Measurements from ENCODE around the gene KCNC1. TPM values are rescaled to one million over a fixed set of nuclear protein-coding genes. Genes with fewer than 3 reads are reported as not detected.

The KCNC1 gene
- total RNA-seq, 1 experiment from 2014 or later = 0.04 TPM

DNA sequence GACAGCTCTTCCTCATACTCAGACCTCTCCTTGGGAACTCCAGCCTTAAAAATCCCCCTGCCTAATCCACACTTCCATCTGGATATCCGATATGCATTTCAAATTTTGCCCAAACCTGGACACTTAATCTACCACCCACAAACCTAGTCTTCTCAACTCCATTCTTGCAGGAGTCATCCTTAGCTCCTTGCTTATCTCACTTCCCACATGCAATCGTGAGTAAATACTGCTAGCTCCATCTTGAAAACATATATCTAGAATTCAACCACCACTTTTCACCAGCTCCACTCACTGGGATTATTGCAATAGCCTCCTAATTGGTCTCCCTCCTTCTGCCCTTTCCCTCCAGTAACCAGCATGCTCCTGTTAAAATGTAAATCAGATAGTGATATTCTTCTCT is 17.8 kb upstream of the KCNC1 start:
- Histone ChIP-seq H4K20me1 (ENCODE audit: control insufficient read depth, insufficient read depth, insufficient read length) (no peaks in the 10 kb centered on the region), H2BK20ac (ENCODE audit: low read depth, low read length, poor library complexity, severe bottlenecking) (no peak overlapping the region), H2BK5ac (ENCODE audit: insufficient read length, low read length) (no peak overlapping the region), H2AFZ (ENCODE audit: low read length) (no peak overlapping the region), H4K8ac (replicated peaks; ENCODE audit: insufficient read length, low read depth, low read length) (no peak overlapping the region), H3K4me1 (ENCODE audit: insufficient read depth, low read length) (no peaks in the 10 kb centered on the region), H3T11ph (ENCODE audit: low read length) (no peak overlapping the region), H3K9ac (ENCODE audit: extremely low read depth, insufficient read length, low read length) (no peak overlapping the region), H4K5ac (ENCODE audit: insufficient read length, low read depth, low read length) (no peak overlapping the region), H4K91ac (ENCODE audit: insufficient read length, low read depth, low read length) (no peak overlapping the region), H3K79me2 (ENCODE audit: insufficient read depth, low read length) (no peaks in the 10 kb centered on the region), H3K14ac (ENCODE audit: insufficient read depth, low read length) (no peak overlapping the region), H3K18ac (ENCODE audit: insufficient read length, low read depth, low read length) (no peak overlapping the region), H2AK5ac (ENCODE audit: insufficient read length, low read length) (no peak overlapping the region), H3K23me2 (ENCODE audit: insufficient read length, low read depth, low read length, poor library complexity, severe bottlenecking) (peaks cover 11% of the 10 kb centered on the region), H3K27ac (ENCODE audit: insufficient read length, low read depth, low read length) (no peak overlapping the region), H2BK12ac (ENCODE audit: insufficient read length, low read depth, low read length) (no peak overlapping the region), H2BK120ac (ENCODE audit: low read depth, low read length, poor library complexity, severe bottlenecking) (no peak overlapping the region), H3K56ac (ENCODE audit: insufficient read length, low read depth, low read length) (no peak overlapping the region), H3K4me2 (ENCODE audit: insufficient read depth, insufficient read length, low read length) (no peak overlapping the region), H3K23ac (ENCODE audit: insufficient read length, low read depth, low read length) (no peak overlapping the region), H3K9me3 (ENCODE audit: control insufficient read depth, low read depth, low read length) (no peaks in the 10 kb centered on the region), H3K79me1 (ENCODE audit: insufficient read depth, low read depth, low read length, poor library complexity, severe bottlenecking) (no peaks in the 10 kb centered on the region), H2BK15ac (ENCODE audit: low read depth, low read length) (no peak overlapping the region), H3K4ac (ENCODE audit: low read depth, low read length) (no peak overlapping the region), H3K27me3 (ENCODE audit: insufficient read depth, low read length) (peaks cover 60% of the 10 kb centered on the region)
- TF ChIP-seq, protein P1, sequence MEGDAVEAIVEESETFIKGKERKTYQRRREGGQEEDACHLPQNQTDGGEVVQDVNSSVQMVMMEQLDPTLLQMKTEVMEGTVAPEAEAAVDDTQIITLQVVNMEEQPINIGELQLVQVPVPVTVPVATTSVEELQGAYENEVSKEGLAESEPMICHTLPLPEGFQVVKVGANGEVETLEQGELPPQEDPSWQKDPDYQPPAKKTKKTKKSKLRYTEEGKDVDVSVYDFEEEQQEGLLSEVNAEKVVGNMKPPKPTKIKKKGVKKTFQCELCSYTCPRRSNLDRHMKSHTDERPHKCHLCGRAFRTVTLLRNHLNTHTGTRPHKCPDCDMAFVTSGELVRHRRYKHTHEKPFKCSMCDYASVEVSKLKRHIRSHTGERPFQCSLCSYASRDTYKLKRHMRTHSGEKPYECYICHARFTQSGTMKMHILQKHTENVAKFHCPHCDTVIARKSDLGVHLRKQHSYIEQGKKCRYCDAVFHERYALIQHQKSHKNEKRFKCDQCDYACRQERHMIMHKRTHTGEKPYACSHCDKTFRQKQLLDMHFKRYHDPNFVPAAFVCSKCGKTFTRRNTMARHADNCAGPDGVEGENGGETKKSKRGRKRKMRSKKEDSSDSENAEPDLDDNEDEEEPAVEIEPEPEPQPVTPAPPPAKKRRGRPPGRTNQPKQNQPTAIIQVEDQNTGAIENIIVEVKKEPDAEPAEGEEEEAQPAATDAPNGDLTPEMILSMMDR (conservative IDR thresholded peaks at IDR 0.05) = no peak
- peaks cover 0 to 3% of the 10 kb centered on the region in 2 experiments; a peak in 1 of 5 replicates for H3K9me3 Mint-ChIP-seq
- H3K4me3 Mint-ChIP-seq = no peak overlapping the region
- H3K36me3 Mint-ChIP-seq (ENCODE audit: insufficient read depth in 1 of 3, low read depth in 3 of 3) = no peaks in the 10 kb centered on the region
- H3K27ac Mint-ChIP-seq = no peak overlapping the region
- no CpG with 5 or more reads among the region's 2 CpGs for WGBS (ENCODE audit: extremely low coverage, insufficient read length, low lambda C conversion rate)
- no peak for DNase-seq
- peaks cover 13% of the 10 kb centered on the region in 2 experiments for H3K4me1 Mint-ChIP-seq
- no peaks in the 10 kb centered on the region; the same call in none of the 2 replicates for H3K27me3 Mint-ChIP-seq (ENCODE audit: low read depth)
